ENCODE data around the gene FAM131B. TPM values are rescaled to one million over a fixed set of nuclear protein-coding genes. Genes with fewer than 3 reads are reported as not detected.

Gene FAM131B
- total and polyA plus RNA-seq, 9 of the 15 experiments (the other 6 are each of a cell fraction or from before 2014, with no cell fraction given): 0.03 to 0.04 TPM; not detected in 7

DNA sequence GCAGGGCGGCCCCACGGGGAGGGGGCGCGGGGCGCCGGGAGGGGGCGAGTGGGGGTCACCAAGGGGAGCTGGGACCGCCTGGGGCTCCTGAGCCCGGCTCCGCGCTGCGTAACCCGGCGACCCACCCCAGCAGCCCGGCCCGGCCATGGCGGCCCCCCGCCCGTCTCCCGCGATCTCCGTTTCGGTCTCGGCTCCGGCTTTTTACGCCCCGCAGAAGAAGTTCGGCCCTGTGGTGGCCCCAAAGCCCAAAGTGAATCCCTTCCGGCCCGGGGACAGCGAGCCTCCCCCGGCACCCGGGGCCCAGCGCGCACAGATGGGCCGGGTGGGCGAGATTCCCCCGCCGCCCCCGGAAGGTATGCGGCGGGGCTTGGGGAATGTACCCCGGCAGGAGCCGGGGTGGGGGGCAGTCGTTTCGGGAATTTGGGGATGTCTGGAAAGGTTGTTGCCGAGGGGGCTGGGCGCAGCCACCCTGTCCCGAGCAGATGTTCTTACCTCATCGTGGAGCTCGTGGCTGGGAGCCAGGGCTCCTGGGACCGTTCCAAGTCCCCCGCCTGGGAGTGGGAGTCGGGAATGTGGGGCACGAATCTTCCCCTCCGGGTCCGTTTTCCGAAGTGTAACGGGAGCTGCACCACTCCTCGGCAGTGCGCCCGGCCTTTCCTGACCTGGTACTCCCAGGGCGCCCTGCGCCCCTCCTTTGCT, 19.1 kb upstream of the FAM131B start (continued):
- no peak for TF ChIP-seq MTA1 (IDR thresholded peaks at IDR 0.05; ENCODE audit: borderline replicate concordance)
- TF ChIP-seq TBP (optimal IDR thresholded peaks at IDR 0.05; ENCODE audit: low read depth, low read length): no peak
- no peak for TF ChIP-seq SRSF1 (IDR thresholded peaks at IDR 0.05; ENCODE audit: low read depth, low read length)
- TF ChIP-seq ZNF354B (CRISPR knock-in tag; IDR thresholded peaks at IDR 0.05): no peak
- TF ChIP-seq, protein P1, sequence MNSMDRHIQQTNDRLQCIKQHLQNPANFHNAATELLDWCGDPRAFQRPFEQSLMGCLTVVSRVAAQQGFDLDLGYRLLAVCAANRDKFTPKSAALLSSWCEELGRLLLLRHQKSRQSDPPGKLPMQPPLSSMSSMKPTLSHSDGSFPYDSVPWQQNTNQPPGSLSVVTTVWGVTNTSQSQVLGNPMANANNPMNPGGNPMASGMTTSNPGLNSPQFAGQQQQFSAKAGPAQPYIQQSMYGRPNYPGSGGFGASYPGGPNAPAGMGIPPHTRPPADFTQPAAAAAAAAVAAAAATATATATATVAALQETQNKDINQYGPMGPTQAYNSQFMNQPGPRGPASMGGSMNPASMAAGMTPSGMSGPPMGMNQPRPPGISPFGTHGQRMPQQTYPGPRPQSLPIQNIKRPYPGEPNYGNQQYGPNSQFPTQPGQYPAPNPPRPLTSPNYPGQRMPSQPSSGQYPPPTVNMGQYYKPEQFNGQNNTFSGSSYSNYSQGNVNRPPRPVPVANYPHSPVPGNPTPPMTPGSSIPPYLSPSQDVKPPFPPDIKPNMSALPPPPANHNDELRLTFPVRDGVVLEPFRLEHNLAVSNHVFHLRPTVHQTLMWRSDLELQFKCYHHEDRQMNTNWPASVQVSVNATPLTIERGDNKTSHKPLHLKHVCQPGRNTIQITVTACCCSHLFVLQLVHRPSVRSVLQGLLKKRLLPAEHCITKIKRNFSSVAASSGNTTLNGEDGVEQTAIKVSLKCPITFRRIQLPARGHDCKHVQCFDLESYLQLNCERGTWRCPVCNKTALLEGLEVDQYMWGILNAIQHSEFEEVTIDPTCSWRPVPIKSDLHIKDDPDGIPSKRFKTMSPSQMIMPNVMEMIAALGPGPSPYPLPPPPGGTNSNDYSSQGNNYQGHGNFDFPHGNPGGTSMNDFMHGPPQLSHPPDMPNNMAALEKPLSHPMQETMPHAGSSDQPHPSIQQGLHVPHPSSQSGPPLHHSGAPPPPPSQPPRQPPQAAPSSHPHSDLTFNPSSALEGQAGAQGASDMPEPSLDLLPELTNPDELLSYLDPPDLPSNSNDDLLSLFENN (IDR thresholded peaks at IDR 0.05; ENCODE audit: low read depth in 2 of 2, low read length in 2 of 2): no peak
- TF ChIP-seq L3MBTL2 (IDR thresholded peaks at IDR 0.05): no peak
- TF ChIP-seq, protein P2, sequence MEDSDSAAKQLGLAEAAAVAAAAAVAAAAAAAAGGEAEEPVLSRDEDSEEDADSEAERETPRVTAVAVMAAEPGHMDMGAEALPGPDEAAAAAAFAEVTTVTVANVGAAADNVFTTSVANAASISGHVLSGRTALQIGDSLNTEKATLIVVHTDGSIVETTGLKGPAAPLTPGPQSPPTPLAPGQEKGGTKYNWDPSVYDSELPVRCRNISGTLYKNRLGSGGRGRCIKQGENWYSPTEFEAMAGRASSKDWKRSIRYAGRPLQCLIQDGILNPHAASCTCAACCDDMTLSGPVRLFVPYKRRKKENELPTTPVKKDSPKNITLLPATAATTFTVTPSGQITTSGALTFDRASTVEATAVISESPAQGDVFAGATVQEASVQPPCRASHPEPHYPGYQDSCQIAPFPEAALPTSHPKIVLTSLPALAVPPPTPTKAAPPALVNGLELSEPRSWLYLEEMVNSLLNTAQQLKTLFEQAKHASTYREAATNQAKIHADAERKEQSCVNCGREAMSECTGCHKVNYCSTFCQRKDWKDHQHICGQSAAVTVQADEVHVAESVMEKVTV (CRISPR knock-in tag; IDR thresholded peaks at IDR 0.05): no peak
- TF ChIP-seq ZNF134 (CRISPR knock-in tag; conservative IDR thresholded peaks at IDR 0.05): no peak
- no peak for TF ChIP-seq CREB1 (IDR thresholded peaks at IDR 0.05)
- TF ChIP-seq CREB1 (CRISPR knock-in tag; IDR thresholded peaks at IDR 0.05): no peak
- TF ChIP-seq YY1 (IDR thresholded peaks at IDR 0.05; ENCODE audit: borderline replicate concordance in 1 of 3, control insufficient read depth in 1 of 3, extremely low read depth in 1 of 3, insufficient read depth in 3 of 3, insufficient read length in 1 of 3, insufficient replicate concordance in 2 of 3, low read depth in 1 of 3, low read length in 2 of 3): peak; percentile 5 to 45 (median 22)
- no peak for TF ChIP-seq GATAD2A (IDR thresholded peaks at IDR 0.05)
- no peak for TF ChIP-seq ZNF586 (CRISPR knock-in tag; conservative IDR thresholded peaks at IDR 0.05)
- TF ChIP-seq EP300 (IDR thresholded peaks at IDR 0.05; ENCODE audit: low read length): no peak
- no peak for TF ChIP-seq PHTF2 (CRISPR knock-in tag; IDR thresholded peaks at IDR 0.05)
